Body of pancreas (tissue), 4 donors: ENCODE measurements around the gene PLOD2. TPM values are rescaled to one million over a fixed set of nuclear protein-coding genes. Genes with fewer than 3 reads are reported as not detected.

ENCODE experiments used
- ATAC-seq: fragments of 150-250 bp; one replicate; pipeline ENCODE4 v1.9.1; 2016
- DNase-seq, 4 donors: peaks; one replicate each; pipeline ENCODE4 v3.0.0-alpha.2; 2019
- H3K27ac ChIP-seq, 4 donors: fragments of 200-600 bp; sonication (generic); 1 replicate in 3 of 4; 2 replicates in 1 of 4; pipeline versions ENCODE4 v1.5.1 to v1.6.1; 2016 to 2019; ENCODE audit warnings: mild to moderate bottlenecking in 1 of 4, mixed read lengths in 1 of 4, moderate library complexity in 1 of 4
- H3K27me3 ChIP-seq, 2 donors: fragments of 200-600 bp; sonication (generic); one replicate each; pipeline ENCODE4 v1.6.0; 2016; ENCODE audit warnings: mild to moderate bottlenecking in 1 of 2
- H3K36me3 ChIP-seq, 2 donors: fragments of 200-600 bp; sonication (generic); replicated peaks in 1 of 2; 2 replicates each; pipeline ENCODE4 v1.5.1; 2016; ENCODE audit warnings: low read depth in 2 of 2; ENCODE audit not compliant: insufficient read depth in 1 of 2
- H3K4me1 ChIP-seq: fragments of 200-600 bp; sonication (generic); one replicate; pipeline ENCODE4 v1.6.0; 2016
- H3K4me3 ChIP-seq, 2 donors: fragments of 200-600 bp; sonication (generic); 1 replicate in 1 of 2; 2 replicates in 1 of 2; pipeline ENCODE4 v1.5.1; 2016 to 2019
- H3K9me3 ChIP-seq, 3 donors: fragments of 200-600 bp; sonication (generic); 1 replicate in 2 of 3; 2 replicates in 1 of 3; pipeline ENCODE4 v1.5.1; 2016
- POLR2A ChIP-seq, 3 donors: fragments of 450-650 bp; IDR thresholded peaks; one replicate each; pipeline ENCODE4 v1.6.1; 2016; ENCODE audit warnings: antibody characterized with exemption in 3 of 3, mild to moderate bottlenecking in 2 of 3
- WGBS, 2 donors: methylation state at CpG; one replicate each; pipeline ENCODE4 v1.1.5; 2017; 5-methylcytosine and 5-hydroxymethylcytosine counted together
- intact Hi-C: fragments of 100-400 bp; cut with DNase I; formaldehyde crosslinking; loops from one replicate; pipeline ENCODE4 v1.15.1; 2023
- total RNA-seq, 2 donors: library from RNA; depleted of rRNA; stranded (reverse); fragments of >200 nt; gene quantifications; one replicate each; pipeline ENCODE4 v1.1.0, GENCODE V29; 2016
- TF ChIP-seq, protein P1 (sequence below), 7 experiments: fragments of 450-650 bp in 4 of 7; fragments of 200-600 bp in 3 of 7; sonication (generic) in 3 of 7; IDR thresholded peaks; one replicate each; pipeline ENCODE4 v1.5.1; 2016 to 2019; ENCODE audit warnings: antibody characterized with exemption in 7 of 7

PLOD2 gene
- total RNA-seq, 2 donors from 2014 or later: 16.8 to 24.4 TPM

DNA sequence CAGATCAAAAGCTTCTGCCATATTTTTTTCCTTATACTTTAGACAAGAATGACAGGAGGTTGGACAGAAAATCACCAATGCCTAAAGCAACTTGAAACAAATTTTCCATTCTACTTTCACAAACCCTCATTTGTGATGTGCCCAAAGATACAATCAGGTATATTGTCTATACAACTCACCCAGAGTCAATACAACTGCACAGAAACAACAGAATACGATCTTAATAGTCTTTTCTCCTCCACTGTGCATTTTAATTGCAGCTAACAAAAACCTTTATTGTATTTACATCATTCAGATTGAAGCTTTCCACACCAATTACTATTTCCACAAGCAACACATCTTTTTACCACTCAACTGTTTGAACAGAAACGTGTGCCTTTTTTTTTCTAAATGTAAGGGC, 80.4 kb downstream of the PLOD2 start:
- no peaks in the 10 kb centered on the region for H3K36me3 ChIP-seq
- H3K4me1 ChIP-seq: no peaks in the 10 kb centered on the region
- H3K27me3 ChIP-seq: no peaks in the 10 kb centered on the region
- no peaks in the 10 kb centered on the region for H3K9me3 ChIP-seq
- ATAC-seq (no peak), DNase-seq (no peak)
- TF ChIP-seq, protein P1, sequence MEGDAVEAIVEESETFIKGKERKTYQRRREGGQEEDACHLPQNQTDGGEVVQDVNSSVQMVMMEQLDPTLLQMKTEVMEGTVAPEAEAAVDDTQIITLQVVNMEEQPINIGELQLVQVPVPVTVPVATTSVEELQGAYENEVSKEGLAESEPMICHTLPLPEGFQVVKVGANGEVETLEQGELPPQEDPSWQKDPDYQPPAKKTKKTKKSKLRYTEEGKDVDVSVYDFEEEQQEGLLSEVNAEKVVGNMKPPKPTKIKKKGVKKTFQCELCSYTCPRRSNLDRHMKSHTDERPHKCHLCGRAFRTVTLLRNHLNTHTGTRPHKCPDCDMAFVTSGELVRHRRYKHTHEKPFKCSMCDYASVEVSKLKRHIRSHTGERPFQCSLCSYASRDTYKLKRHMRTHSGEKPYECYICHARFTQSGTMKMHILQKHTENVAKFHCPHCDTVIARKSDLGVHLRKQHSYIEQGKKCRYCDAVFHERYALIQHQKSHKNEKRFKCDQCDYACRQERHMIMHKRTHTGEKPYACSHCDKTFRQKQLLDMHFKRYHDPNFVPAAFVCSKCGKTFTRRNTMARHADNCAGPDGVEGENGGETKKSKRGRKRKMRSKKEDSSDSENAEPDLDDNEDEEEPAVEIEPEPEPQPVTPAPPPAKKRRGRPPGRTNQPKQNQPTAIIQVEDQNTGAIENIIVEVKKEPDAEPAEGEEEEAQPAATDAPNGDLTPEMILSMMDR (IDR thresholded peaks at IDR 0.05): no peak
- TF ChIP-seq POLR2A (IDR thresholded peaks at IDR 0.05): no peak
- no peak overlapping the region for H3K27ac ChIP-seq
- no peak overlapping the region for H3K4me3 ChIP-seq
- 66 to 75% methylated on average over 2 of the region's 2 CpGs for WGBS, 2 donors
- intact Hi-C loops: no loop called here

DNA sequence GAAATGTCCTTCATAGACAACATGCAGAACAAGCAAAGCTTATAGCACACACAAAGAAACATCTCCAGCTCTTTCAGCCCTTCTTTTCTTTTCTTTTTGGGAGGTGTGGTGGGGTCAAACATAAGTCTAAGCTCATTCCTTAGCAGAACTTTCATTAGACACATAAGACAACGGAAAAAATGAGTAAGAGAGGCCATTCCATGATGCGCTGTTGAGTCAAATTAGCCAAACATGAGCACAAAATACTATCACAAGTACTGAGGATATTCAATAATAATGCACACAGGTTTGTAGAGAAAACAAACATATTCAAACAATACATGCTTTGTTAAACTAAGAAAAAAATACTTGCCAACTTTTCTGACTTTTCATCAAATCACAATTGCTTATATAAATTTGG, 83.0 kb downstream of the PLOD2 start:
- H3K27ac ChIP-seq: no peak overlapping the region
- DNase-seq: no peak
- no peaks in the 10 kb centered on the region for H3K4me1 ChIP-seq
- no peaks in the 10 kb centered on the region for H3K36me3 ChIP-seq
- no peak for ATAC-seq
- H3K27me3 ChIP-seq: no peaks in the 10 kb centered on the region
- WGBS, 2 donors: 92 to 93% methylated on average over 2 of the region's 2 CpGs
- no peak overlapping the region for H3K4me3 ChIP-seq
- H3K9me3 ChIP-seq: no peaks in the 10 kb centered on the region
- TF ChIP-seq, protein P1 (IDR thresholded peaks at IDR 0.05): no peak
- no peak for TF ChIP-seq POLR2A (IDR thresholded peaks at IDR 0.05)
- intact Hi-C loops: no loop called here

DNA sequence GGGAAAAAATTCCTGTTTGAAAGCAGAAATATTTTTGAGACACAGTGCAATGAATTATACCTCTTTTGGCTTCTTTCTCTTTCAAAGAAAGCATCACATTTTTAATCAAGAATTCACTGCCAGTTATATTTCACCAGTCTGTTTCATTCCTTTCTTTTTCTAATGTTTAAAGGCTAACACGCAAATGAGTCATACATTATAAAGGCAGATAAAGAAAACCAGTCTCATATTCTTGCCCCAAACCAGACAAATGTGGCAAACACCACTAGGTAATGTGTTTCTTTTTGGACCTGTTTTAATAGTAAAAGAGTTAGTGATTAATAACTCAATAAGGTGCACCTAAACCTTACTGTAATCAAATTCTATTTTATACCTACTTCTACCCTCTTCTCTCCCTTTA, 83.8 kb downstream of the PLOD2 start:
- H3K27me3 ChIP-seq: no peaks in the 10 kb centered on the region
- no peaks in the 10 kb centered on the region for H3K9me3 ChIP-seq
- no peaks in the 10 kb centered on the region for H3K4me1 ChIP-seq
- intact Hi-C loops: no loop called here
- H3K27ac ChIP-seq: no peak overlapping the region
- ATAC-seq (no peak), DNase-seq (no peak)
- TF ChIP-seq, protein P1 (IDR thresholded peaks at IDR 0.05): no peak
- no peak overlapping the region for H3K4me3 ChIP-seq
- H3K36me3 ChIP-seq: no peaks in the 10 kb centered on the region
- WGBS, 2 donors: 91 to 93% methylated on average over 1 of the region's 1 CpG

DNA sequence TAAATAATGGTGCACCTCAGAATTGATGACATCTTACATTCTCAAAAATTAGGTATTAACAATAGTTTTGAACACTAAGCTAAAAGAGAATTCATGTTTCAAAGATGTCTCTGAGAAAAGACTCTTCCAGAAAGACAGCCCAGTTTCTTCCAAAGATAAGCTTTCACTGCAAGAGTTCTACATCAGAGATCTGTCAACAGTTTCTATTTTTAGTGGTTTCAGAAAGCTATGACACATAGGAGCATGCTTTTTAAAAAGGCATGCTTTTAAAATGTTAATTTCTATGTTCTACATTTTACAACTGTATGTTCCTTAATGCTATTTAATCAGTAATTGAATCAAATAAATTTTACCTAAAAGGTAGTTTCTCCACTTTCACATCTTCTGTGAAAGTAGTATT, 88.2 kb downstream of the PLOD2 start:
- H3K4me1 ChIP-seq: no peaks in the 10 kb centered on the region
- H3K27ac ChIP-seq: no peak overlapping the region
- DNase-seq: no peak
- no peak for TF ChIP-seq POLR2A (IDR thresholded peaks at IDR 0.05)
- TF ChIP-seq, protein P1 (IDR thresholded peaks at IDR 0.05): no peak
- no peak for ATAC-seq
- intact Hi-C loops: no loop called here
- no peaks in the 10 kb centered on the region for H3K9me3 ChIP-seq
- H3K4me3 ChIP-seq: no peak overlapping the region
- H3K27me3 ChIP-seq: no peaks in the 10 kb centered on the region
- peaks cover 0 to 2% of the 10 kb centered on the region in 2 donors for H3K36me3 ChIP-seq

DNA sequence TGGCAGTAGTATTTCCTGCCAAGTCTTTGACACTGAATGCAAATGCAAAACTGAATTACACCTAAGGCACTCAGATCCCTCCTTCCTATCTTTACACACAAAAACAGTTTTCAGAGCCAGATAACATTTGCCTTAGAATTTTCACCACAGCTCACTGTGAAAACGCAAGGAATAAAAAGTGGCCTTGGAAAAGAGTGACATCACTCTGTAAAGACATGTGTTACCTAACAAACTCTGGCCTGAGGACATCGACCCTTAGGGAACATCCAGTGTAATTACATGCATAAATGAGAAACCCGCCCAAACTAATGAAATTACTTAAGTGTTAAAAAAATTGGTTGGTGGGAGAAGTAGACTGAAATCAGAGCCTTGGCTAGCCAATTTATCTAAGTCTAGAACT, 88.9 kb downstream of the PLOD2 start:
- ATAC-seq: no peak
- Histone ChIP-seq H3K27ac (no peak overlapping the region), H3K9me3 (no peaks in the 10 kb centered on the region), H3K4me3 (no peak overlapping the region), H3K27me3 (no peaks in the 10 kb centered on the region), H3K36me3 (peaks cover 0 to 2% of the 10 kb centered on the region in 2 donors), H3K4me1 (no peaks in the 10 kb centered on the region)
- TF ChIP-seq, protein P1 (IDR thresholded peaks at IDR 0.05): no peak
- no peak for TF ChIP-seq POLR2A (IDR thresholded peaks at IDR 0.05)
- WGBS, 2 donors: 58% methylated on average over 3 of the region's 3 CpGs
- intact Hi-C loops: no loop called here
- DNase-seq: no peak
